Activated CD8-positive, alpha-beta memory T cell treated with anti-CD3 and anti-CD28 coated beads, Interleukin-2, amount 10 ng/mL, durations not matched to agents 7 days and 5 days (primary cell): ENCODE results near the gene SUSD3. TPM values are rescaled to one million over a fixed set of nuclear protein-coding genes. Genes with fewer than 3 reads are reported as not detected.

Source experiments
- ATAC-seq: fragments of 150-1000 bp; cut with Tn5 transposase; one replicate; pipeline ENCODE4 v1.10.0; 2021; ENCODE audit warnings: moderate library complexity
- CTCF ChIA-PET: fragments of 350-600 bp; sonication (Branson Sonifier 250); formaldehyde crosslinking; loops from one replicate; lab custom pipeline; 2021; ENCODE audit warnings: antibody characterized with exemption; lab: Charles Lee
- DNase-seq: peaks from one replicate; pipeline ENCODE4 v3.0.0-alpha.2; 2020
- H3K27ac Mint-ChIP-seq: one replicate; pipeline ENCODE4 v1.8.0; 2021; ENCODE audit warnings: mild to moderate bottlenecking, mixed read lengths
- H3K27me3 Mint-ChIP-seq: one replicate; pipeline ENCODE4 v1.8.0; 2021; ENCODE audit warnings: mixed read lengths
- H3K36me3 Mint-ChIP-seq: one replicate; pipeline ENCODE4 v1.8.0; 2021; ENCODE audit warnings: mild to moderate bottlenecking, mixed read lengths
- H3K4me1 Mint-ChIP-seq: one replicate; pipeline ENCODE4 v1.8.0; 2021; ENCODE audit warnings: mixed read lengths
- H3K4me3 Mint-ChIP-seq: one replicate; pipeline ENCODE4 v1.8.0; 2021; ENCODE audit warnings: mild to moderate bottlenecking, moderate library complexity, mixed read lengths
- H3K9me3 Mint-ChIP-seq: one replicate; pipeline ENCODE4 v1.8.0; 2022; ENCODE audit warnings: low read depth, mixed read lengths
- total RNA-seq, 2 experiments: library from RNA; stranded (reverse); gene quantifications; one replicate each; pipeline ENCODE4 v1.2.3, GENCODE V29; 2021

SUSD3 gene
- total RNA-seq, 2 experiments from 2014 or later: 40.1 to 67.3 TPM

GRCh38 chr9:93134015-93134739 is 75.7 kb downstream of the SUSD3 start, which contains the start of gene NINJ1:
Gene NINJ1 (minus strand): TSS chr9:93134251. CDS start chr9:93134217, 34 bp downstream.
- DNase-seq (peak; percentile 81), ATAC-seq (peak; percentile 92)
- Mint-ChIP-seq H3K36me3 (no peaks in the 10 kb centered on the region), H3K4me1 (peaks cover 47% of the 10 kb centered on the region), H3K9me3 (peaks cover 2% of the 10 kb centered on the region), H3K27ac (peak within 1 kb of the TSS; percentile 86), H3K4me3 (peak within 1 kb of the TSS; percentile 82), H3K27me3 (no peaks in the 10 kb centered on the region)
- CTCF ChIA-PET: interaction anchor here (0.8 to 1.5 kb wide), 6 partner anchors 10 to 432 kb away, joined by 3 to 14 read pairs (median 5); no protein-coding TSS in a partner anchor

Other genes starting within 250 kb of the SUSD3 start
- gene ZNF484, start 180.7 kb upstream of the SUSD3 start, total RNA-seq: 10 to 100 TPM; 10.2 to 11.9 TPM
- 10 to 100 TPM; 72.1 to 91.2 TPM for gene FGD3, start 111.2 kb upstream of the SUSD3 start, total RNA-seq
- 10 to 100 TPM; 45.0 to 83.0 TPM for gene CARD19, start 37.5 kb downstream of the SUSD3 start, total RNA-seq
- gene NINJ1, start 75.5 kb downstream of the SUSD3 start, total RNA-seq: 10 to 100 TPM; 31.1 to 54.9 TPM
- gene WNK2, start 125.4 kb downstream of the SUSD3 start, total RNA-seq: not detected